ENCODE data around the gene PCBP4.
A peak's percentile ranks its signal among the peaks of the same experiment; 100 is the strongest.

Gene PCBP4

DNA sequence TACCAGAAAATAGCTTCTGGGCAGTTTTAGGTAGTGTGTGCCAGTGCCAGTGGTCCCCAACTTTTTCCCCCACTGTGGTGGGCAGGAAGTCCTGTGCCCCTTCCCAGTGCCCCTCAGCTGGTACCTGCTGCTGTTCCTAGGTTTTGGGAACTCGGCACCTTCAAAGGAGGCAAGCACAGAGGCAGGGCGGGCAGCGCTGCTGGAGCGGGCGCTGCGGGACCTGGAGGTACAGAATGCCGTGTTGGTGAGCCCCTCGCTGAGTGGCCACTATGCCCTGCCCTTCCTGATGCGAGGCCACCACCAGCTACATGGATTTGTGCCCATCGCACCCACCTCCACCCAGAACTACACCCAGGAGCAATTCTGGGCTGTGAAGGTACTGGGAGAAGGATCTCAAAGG is 13.0 kb upstream of the PCBP4 start:
- TF ChIP-seq POLR2A (IDR thresholded peaks at IDR 0.05; ENCODE audit: low read depth, low read length) (no peak), TAF1 (IDR thresholded peaks at IDR 0.05; ENCODE audit: borderline replicate concordance, low read depth, low read length) (no peak), POLR2AphosphoS5 (IDR thresholded peaks at IDR 0.05; ENCODE audit: low read depth, low read length) (no peak)
- FAIRE-seq (no peak), DNase-seq (ENCODE audit: insufficient read length) (no peak)

DNA sequence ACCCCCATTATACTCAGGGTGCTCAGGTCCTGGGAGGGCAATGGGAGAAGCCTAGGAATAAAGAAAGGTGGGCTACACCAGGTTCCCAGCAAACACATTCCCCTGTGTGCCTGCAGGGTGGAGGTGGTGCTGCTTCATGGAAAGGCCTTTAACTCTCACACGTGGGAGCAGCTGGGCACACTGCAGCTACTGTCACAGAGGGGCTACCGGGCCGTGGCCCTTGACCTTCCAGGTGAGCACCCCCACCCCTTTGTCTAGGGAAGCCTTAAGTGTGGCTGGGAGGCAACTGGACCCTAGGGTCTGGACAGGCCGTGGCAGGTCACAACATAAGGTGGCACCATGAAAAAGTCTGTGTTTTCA is 10.9 kb upstream of the PCBP4 start:
- FAIRE-seq (no peak), DNase-seq (ENCODE audit: insufficient read length) (no peak)
- no peak for TF ChIP-seq POLR2A (IDR thresholded peaks at IDR 0.05; ENCODE audit: low read depth, low read length)
- TF ChIP-seq TAF1 (IDR thresholded peaks at IDR 0.05; ENCODE audit: borderline replicate concordance, low read depth, low read length) = no peak
- no peak for TF ChIP-seq POLR2AphosphoS5 (IDR thresholded peaks at IDR 0.05; ENCODE audit: low read depth, low read length)

DNA sequence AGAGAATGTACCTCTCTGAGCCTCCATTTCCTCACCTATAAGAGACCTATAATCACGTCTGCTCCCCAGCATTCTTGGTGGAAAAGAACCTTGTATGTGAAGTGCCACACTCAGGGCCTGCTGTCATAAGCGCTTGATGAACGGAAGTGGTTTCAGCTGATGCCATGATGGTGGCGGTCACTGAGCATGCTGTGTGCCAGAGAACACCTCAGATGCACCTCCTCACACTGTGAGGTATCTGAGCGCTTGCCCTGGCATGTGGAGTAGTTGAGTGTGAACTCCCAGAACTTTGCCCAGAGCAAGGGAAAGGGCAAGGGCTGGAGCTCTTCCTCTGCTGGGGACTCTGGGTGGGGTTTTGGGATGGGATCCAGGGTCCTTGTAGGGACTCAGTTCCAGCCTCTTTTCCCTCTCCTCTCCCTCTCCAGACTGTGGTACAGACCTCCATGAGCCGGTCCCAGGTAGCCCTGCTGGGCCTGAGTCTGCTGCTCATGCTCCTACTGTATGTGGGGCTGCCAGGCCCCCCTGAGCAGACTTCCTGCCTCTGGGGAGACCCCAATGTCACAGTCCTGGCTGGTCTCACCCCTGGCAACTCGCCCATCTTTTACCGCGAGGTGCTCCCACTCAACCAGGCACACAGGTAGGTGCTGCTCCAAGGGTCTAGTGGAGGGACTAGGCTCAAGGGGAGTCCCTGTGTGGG is 10.3 kb upstream of the PCBP4 start:
- DNase-seq (ENCODE audit: insufficient read length) = no peak
- FAIRE-seq = no peak
- TF ChIP-seq TAF1 (IDR thresholded peaks at IDR 0.05; ENCODE audit: borderline replicate concordance, low read depth, low read length) = no peak

DNA sequence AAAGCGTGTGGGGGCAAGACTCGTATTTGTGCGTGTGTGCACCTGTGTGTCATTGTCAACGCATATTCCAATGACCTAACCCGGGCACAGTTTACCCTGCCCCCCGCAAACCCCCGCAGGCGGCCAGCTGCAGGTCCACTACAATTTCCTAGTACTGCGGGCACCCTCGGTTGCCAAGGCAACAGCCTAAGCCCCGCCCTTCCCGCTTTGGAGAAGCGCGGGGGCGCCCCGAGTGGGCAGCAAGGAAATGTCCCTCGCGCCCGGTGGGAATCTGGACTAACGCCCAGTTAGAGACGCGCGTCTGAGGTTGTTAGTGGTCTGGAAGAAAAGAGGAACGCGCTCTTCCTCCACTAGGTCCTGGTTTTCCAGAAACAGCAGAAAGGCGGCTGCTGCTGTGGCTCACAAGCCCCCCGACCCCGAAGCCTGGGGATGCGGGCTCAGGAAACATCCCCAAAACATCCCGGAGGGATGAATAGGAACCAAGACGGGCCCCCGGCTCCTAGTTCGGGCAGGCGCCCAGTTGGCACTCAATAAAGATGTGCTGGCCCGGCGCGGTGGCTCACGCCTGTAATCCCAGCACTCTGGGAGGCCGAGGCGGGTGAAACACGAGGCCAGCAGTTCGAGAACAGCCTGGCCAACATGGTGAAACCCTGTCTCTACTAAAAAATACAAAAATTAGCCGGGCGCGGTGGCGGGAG is 8.7 kb upstream of the PCBP4 start:
- no peak for TF ChIP-seq TAF1 (IDR thresholded peaks at IDR 0.05; ENCODE audit: borderline replicate concordance, low read depth, low read length)
- no peak for TF ChIP-seq POLR2A (IDR thresholded peaks at IDR 0.05; ENCODE audit: low read depth, low read length)
- no peak for TF ChIP-seq POLR2AphosphoS5 (IDR thresholded peaks at IDR 0.05; ENCODE audit: low read depth, low read length)
- DNase-seq (ENCODE audit: insufficient read length) (no peak), FAIRE-seq (no peak)

DNA sequence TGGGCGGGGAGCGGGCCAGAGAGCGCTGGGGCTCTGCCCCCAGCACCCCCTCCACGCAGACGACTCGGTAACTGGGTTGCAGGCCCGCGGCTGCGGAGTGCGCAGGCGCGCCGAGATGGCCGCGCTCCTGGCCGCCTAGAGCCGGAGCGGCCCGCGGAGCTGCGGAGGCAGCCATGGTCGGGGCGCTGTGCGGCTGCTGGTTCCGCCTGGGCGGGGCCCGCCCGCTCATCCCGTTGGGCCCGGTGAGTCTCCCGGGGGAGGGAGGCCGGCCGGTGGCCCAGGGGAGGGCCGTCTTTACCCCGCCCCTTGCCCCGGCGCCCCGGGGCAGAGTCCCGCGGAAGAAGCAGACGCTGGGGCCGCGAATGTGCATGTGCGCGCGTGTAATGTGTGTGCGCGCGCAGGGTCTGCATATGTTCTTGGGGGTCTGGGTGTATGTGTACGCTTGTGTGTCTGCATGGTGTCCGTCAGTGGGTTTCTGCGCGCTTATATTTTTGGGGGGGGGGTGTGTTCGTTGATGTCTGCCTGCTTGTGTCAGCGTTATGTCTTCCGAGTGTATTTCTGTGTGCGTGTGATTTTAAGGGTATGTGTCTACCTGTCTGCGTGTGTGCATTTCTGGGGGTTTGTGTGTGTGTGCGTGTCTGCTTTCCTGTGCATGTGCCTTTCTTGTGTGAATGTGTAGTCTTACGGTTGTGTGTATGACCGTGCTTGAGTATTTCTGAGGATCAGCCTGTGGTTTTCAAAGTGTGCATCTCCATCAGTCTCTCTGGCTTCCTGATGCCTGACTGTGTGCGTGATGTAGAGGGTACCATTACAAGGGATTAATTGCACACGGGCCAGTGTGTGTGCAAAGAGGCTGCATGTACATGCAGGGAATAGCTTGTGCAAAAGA is 8.0 kb upstream of the PCBP4 start, which contains the start of gene ABHD14A:
Gene ABHD14A (plus strand): TSS at position 102 of the 889 bp plus-strand sequence. CDS start 72 bp downstream, at position 174.
- DNase-seq (ENCODE audit: insufficient read length) = peak; percentile 94

DNA sequence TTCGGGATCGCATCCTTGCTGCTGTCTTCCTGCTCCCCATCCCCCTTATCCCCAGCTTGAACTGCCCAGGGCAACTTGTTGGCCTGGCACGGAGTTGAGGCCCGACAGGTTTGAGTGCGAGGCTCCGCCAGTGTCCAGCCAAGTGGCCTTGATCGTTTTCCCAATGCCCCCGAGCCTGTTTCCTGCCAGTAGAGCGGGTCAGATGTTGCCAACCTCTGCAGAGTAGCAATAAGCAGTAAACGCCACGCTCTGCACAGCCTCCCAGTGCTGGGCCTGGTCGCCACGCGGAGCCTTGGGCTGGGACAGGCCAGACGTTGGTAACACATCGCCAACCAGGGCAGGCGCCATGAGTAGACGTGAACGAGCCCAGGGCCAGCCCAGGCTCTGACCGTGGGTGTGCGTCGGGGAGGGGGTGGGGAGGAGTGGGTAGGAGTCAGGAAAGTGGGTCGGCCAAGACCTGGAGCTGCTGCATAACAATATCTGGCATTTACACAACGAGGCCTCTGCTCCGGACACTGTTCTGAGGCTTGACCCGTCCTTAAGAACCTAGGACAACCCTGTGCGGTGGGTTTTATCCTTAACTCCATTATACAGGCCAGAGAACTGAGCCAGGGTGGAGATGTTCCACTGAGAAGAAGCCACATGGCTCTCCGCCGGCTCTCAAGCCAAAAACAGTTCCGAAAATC is 7.2 kb upstream of the PCBP4 start:
- FAIRE-seq (peak; percentile 33), DNase-seq (ENCODE audit: insufficient read length) (no peak)
- no peak for TF ChIP-seq POLR2A (IDR thresholded peaks at IDR 0.05; ENCODE audit: low read depth, low read length)

More for the DNA sequence above, 8.0 kb upstream of the PCBP4 start, which contains the start of gene ABHD14A:
- FAIRE-seq = peak; percentile 91
- no peak for TF ChIP-seq TAF1 (IDR thresholded peaks at IDR 0.05; ENCODE audit: borderline replicate concordance, low read depth, low read length)
- peak; percentile 78 for TF ChIP-seq POLR2A (IDR thresholded peaks at IDR 0.05; ENCODE audit: low read depth, low read length)
- TF ChIP-seq POLR2AphosphoS5 (IDR thresholded peaks at IDR 0.05; ENCODE audit: low read depth, low read length) = 0 out of 2 replicates have a peak, but pooled peaks have one; percentile 34

DNA sequence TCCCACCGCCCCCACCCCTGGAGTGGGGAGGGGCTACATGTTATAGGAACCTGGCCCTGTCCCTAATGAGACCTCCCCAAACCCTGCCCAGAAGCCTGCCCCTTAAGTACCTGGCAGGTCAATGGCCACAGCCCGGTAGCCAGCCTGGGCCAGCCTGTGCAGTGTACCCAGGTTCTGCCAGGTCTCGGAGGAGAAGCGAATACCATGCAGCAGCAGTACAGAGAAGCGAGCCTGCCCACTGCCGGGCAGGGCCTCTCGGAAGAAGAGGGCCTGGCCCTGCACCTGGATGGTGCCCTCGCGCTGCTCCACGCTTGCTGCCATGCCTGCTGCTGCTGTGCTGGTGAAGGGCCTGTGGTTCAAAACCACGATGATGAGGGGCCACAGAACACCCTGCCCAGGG is 4.1 kb upstream of the PCBP4 start:
- FAIRE-seq = no peak
- DNase-seq (ENCODE audit: insufficient read length) = no peak
- TF ChIP-seq POLR2A (IDR thresholded peaks at IDR 0.05; ENCODE audit: low read depth, low read length) (no peak), POLR2AphosphoS5 (IDR thresholded peaks at IDR 0.05; ENCODE audit: low read depth, low read length) (no peak), TAF1 (IDR thresholded peaks at IDR 0.05; ENCODE audit: borderline replicate concordance, low read depth, low read length) (no peak)

DNA sequence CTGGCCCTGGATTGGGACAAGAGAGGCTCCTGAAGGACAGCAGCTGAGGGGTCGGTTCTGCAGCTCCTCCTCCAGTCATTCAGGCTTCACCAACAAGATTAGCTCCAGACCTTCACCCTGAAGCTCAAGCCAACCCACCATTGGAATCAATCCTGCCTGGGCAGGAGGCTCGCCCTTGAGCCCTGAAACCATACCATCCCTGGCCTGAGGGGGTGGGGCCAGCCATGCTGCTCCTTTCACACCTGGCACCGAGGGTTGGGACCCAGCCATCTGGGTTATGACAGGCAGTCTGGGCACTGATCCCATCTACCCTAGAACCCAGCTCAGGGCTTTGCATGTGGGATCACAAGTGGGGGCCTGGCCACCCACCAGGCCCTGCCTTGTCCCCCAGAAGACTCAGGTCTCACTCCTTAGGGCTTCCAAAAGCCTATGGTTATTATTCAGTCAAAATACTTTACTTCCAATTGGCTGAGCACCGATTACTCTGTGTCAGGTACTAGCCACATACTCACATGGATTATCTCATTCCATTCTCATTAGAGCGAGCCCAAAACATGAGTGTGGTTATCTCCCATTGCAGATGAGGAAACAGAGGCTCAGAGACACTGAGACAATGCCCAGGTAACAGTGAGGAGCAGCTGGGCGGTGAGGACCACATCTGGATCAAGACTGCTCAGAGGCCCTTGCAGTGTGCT is 3.5 kb upstream of the PCBP4 start:
- DNase-seq (ENCODE audit: insufficient read length) (no peak), FAIRE-seq (no peak)
- TF ChIP-seq TAF1 (IDR thresholded peaks at IDR 0.05; ENCODE audit: borderline replicate concordance, low read depth, low read length) (no peak), POLR2A (IDR thresholded peaks at IDR 0.05; ENCODE audit: low read depth, low read length) (no peak), POLR2AphosphoS5 (IDR thresholded peaks at IDR 0.05; ENCODE audit: low read depth, low read length) (no peak)

DNA sequence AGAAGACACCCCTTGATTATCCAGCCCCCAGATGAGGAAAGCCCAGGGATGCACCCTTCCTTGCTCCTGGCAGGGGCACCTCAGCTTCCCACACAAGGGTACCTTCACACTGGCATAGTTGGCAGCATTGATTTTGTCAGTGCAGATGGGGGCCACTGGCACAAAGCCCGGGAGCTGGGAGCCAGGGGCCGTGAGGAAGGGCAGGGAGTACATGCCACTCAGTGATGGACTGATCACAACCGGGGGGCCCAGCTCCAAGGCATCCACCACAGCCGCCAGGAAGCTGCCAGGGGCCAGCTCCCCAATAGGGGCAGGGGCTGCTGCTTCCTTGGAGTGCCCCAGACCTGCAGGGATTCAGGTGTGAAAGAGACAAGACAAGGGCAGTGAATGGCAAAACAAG is 2.6 kb upstream of the PCBP4 start:
- DNase-seq (ENCODE audit: insufficient read length) (no peak), FAIRE-seq (no peak)
- no peak for TF ChIP-seq POLR2AphosphoS5 (IDR thresholded peaks at IDR 0.05; ENCODE audit: low read depth, low read length)
- no peak for TF ChIP-seq POLR2A (IDR thresholded peaks at IDR 0.05; ENCODE audit: low read depth, low read length)
- no peak for TF ChIP-seq TAF1 (IDR thresholded peaks at IDR 0.05; ENCODE audit: borderline replicate concordance, low read depth, low read length)

DNA sequence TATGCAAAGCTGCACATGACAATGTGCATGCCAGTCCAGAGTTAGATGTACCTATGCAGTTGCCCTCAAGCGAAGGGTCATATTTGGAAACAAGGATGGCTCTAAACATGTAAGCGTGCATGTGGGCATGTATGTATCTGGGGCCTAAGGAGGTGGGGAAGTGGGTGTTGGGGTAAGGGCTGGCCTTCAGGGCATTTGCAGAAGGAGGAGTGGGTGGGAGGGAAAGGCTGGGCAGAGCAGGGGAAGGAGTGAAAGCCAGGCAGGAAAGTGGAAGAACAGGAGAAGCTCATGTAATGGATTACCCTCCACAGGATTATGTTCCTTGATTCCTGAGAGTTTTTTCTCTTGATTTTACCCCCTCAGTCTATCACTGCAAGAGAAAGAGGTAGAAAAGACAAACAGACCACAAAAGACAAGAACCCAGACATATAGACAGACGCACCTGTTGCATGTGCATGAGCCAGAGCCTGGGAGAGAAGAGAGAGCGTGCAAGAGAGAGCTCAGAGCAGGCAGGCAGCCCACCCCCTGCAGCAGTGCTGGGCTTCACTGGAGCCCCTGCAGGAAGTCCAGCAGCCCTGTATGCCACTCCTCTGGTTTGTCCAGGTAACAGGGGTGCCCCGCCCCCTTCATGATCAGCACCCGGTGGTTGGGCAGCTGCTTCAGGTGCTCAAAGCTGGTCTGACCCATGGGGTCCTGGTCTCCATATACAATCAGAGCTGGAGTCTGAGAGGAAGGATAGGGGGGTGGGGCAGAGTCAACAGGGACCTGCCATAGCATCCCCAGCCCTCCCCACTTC is 1.8 kb upstream of the PCBP4 start:
- FAIRE-seq = no peak
- TF ChIP-seq POLR2AphosphoS5 (IDR thresholded peaks at IDR 0.05; ENCODE audit: low read depth, low read length) (no peak), POLR2A (IDR thresholded peaks at IDR 0.05; ENCODE audit: low read depth, low read length) (no peak), TAF1 (IDR thresholded peaks at IDR 0.05; ENCODE audit: borderline replicate concordance, low read depth, low read length) (no peak)
- DNase-seq (ENCODE audit: insufficient read length) = no peak
